HEK293 (cell line): ENCODE results near the gene VPS13D.

Experiments
- GLIS2 ChIP-seq: fragments of 450-650 bp; formaldehyde crosslinking; IDR thresholded peaks from 2 replicates; pipeline ENCODE4 v1.5.1; 2016; ENCODE audit warnings: missing biosample characterization, missing genetic modification characterization
- HOXD13 ChIP-seq: sonication (generic); formaldehyde crosslinking; IDR thresholded peaks from 2 replicates; pipeline ENCODE4 v1.8.0; 2022; ENCODE audit warnings: missing genetic modification reagents, borderline replicate concordance
- IKZF3 ChIP-seq: fragments of 450-650 bp; IDR thresholded peaks from 2 replicates; pipeline ENCODE4 v1.5.0; 2018; ENCODE audit warnings: missing biosample characterization, mild to moderate bottlenecking, missing genetic modification characterization, moderate library complexity
- KLF8 ChIP-seq: fragments of 450-650 bp; formaldehyde crosslinking; IDR thresholded peaks from 2 replicates; pipeline ENCODE4 v1.5.1; 2016; ENCODE audit warnings: missing biosample characterization, missing genetic modification characterization
- MZF1 ChIP-seq: fragments of 450-650 bp; formaldehyde crosslinking; IDR thresholded peaks from 2 replicates; pipeline ENCODE4 v1.5.1; 2017; ENCODE audit warnings: missing biosample characterization, missing genetic modification characterization, borderline replicate concordance
- SETDB1 ChIP-seq: IDR thresholded peaks from one replicate; pipeline ENCODE4 v1.6.1; 2017; ENCODE audit warnings: mild to moderate bottlenecking, low read length, moderate library complexity, mixed read lengths; ENCODE audit not compliant: insufficient read length
- WT1 ChIP-seq: fragments of 450-650 bp; formaldehyde crosslinking; IDR thresholded peaks from 2 replicates; pipeline ENCODE4 v1.5.1; 2016; ENCODE audit warnings: missing biosample characterization, missing genetic modification characterization
- ZBTB20 ChIP-seq: fragments of 450-650 bp; formaldehyde crosslinking; IDR thresholded peaks from 2 replicates; pipeline ENCODE4 v1.5.1; 2016; ENCODE audit warnings: missing biosample characterization, missing genetic modification characterization
- ZFHX2 ChIP-seq: fragments of 450-650 bp; formaldehyde crosslinking; conservative IDR thresholded peaks from 2 replicates; pipeline ENCODE4 v1.5.1; 2016; ENCODE audit warnings: missing biosample characterization, missing genetic modification characterization
- ZFP3 ChIP-seq: fragments of 450-650 bp; formaldehyde crosslinking; IDR thresholded peaks from 2 replicates; pipeline ENCODE4 v1.5.1; 2016; ENCODE audit warnings: low read depth, missing biosample characterization, missing genetic modification characterization
- ZNF121 ChIP-seq: fragments of 450-650 bp; formaldehyde crosslinking; IDR thresholded peaks from 2 replicates; pipeline ENCODE4 v1.5.1; 2016; ENCODE audit warnings: missing biosample characterization, missing genetic modification characterization
- ZNF138 ChIP-seq: fragments of 450-650 bp; formaldehyde crosslinking; IDR thresholded peaks from 2 replicates; pipeline ENCODE4 v1.5.1; 2016; ENCODE audit warnings: missing biosample characterization, missing genetic modification characterization, borderline replicate concordance
- ZNF175 ChIP-seq: fragments of 450-650 bp; formaldehyde crosslinking; IDR thresholded peaks from 2 replicates; pipeline ENCODE4 v1.5.1; 2016; ENCODE audit warnings: missing biosample characterization, missing genetic modification characterization
- ZNF23 ChIP-seq: fragments of 450-650 bp; formaldehyde crosslinking; IDR thresholded peaks from 2 replicates; pipeline ENCODE4 v1.5.1; 2016; ENCODE audit warnings: missing biosample characterization, missing genetic modification characterization, borderline replicate concordance
- ZNF341 ChIP-seq: fragments of 450-650 bp; formaldehyde crosslinking; IDR thresholded peaks from 2 replicates; pipeline ENCODE4; 2016; ENCODE audit warnings: low read depth, missing biosample characterization, missing genetic modification characterization
- ZNF404 ChIP-seq: fragments of 450-650 bp; formaldehyde crosslinking; IDR thresholded peaks from 2 replicates; pipeline ENCODE4 v1.5.1; 2017; ENCODE audit warnings: missing biosample characterization, missing genetic modification characterization
- ZNF48 ChIP-seq: fragments of 450-650 bp; formaldehyde crosslinking; IDR thresholded peaks from 2 replicates; pipeline ENCODE4 v1.5.1; 2016; ENCODE audit warnings: missing biosample characterization, missing genetic modification characterization
- ZNF544 ChIP-seq: fragments of 450-650 bp; formaldehyde crosslinking; IDR thresholded peaks from 2 replicates; pipeline ENCODE4 v1.5.0; 2017; ENCODE audit warnings: missing biosample characterization, missing genetic modification characterization
- ZNF555 ChIP-seq: fragments of 450-650 bp; formaldehyde crosslinking; conservative IDR thresholded peaks from 2 replicates; pipeline ENCODE4 v1.5.1; 2017; ENCODE audit warnings: missing biosample characterization, mild to moderate bottlenecking, missing genetic modification characterization, inconsistent platforms
- ZNF560 ChIP-seq: fragments of 450-650 bp; formaldehyde crosslinking; IDR thresholded peaks from 2 replicates; pipeline ENCODE4 v1.5.1; 2017; ENCODE audit warnings: missing biosample characterization, missing genetic modification characterization, borderline replicate concordance
- ZNF626 ChIP-seq: fragments of 450-650 bp; sonication (Bioruptor Pico); formaldehyde crosslinking; IDR thresholded peaks from 2 replicates; pipeline ENCODE4 v1.5.1; 2018; ENCODE audit warnings: missing biosample characterization, missing genetic modification characterization, inconsistent platforms
- ZNF776 ChIP-seq: fragments of 450-650 bp; formaldehyde crosslinking; IDR thresholded peaks from 2 replicates; pipeline ENCODE4 v1.5.0; 2017; ENCODE audit warnings: missing biosample characterization, missing genetic modification characterization, borderline replicate concordance
- ZSCAN16 ChIP-seq: fragments of 450-650 bp; formaldehyde crosslinking; IDR thresholded peaks from 2 replicates; pipeline ENCODE4 v1.5.1; 2016; ENCODE audit warnings: missing biosample characterization, missing genetic modification characterization
- ZSCAN30 ChIP-seq: fragments of 450-650 bp; IDR thresholded peaks from 2 replicates; pipeline ENCODE4 v1.5.1; 2018; ENCODE audit warnings: missing biosample characterization, mild to moderate bottlenecking, missing genetic modification characterization, moderate library complexity
- TF ChIP-seq, protein P1 (sequence below): fragments of 450-650 bp; formaldehyde crosslinking; IDR thresholded peaks from 2 replicates; pipeline ENCODE4 v1.5.1; 2016; ENCODE audit warnings: missing biosample characterization, missing genetic modification characterization, borderline replicate concordance
- TF ChIP-seq, protein P2 (sequence below): fragments of 450-650 bp; formaldehyde crosslinking; IDR thresholded peaks from 2 replicates; pipeline ENCODE4 v1.5.1; 2016; ENCODE audit warnings: missing biosample characterization, missing genetic modification characterization
- TF ChIP-seq, protein P3 (sequence below): fragments of 450-650 bp; formaldehyde crosslinking; IDR thresholded peaks from 2 replicates; pipeline ENCODE4 v1.5.1; 2017; ENCODE audit warnings: missing biosample characterization, missing genetic modification characterization
- TF ChIP-seq, protein P4 (sequence below): fragments of 450-650 bp; formaldehyde crosslinking; IDR thresholded peaks from 2 replicates; pipeline ENCODE4 v1.5.1; 2016; ENCODE audit warnings: missing biosample characterization, missing genetic modification characterization
- TF ChIP-seq, protein P5 (sequence below): fragments of 450-650 bp; formaldehyde crosslinking; IDR thresholded peaks from 2 replicates; pipeline ENCODE4 v1.5.1; 2016; ENCODE audit warnings: missing biosample characterization, missing genetic modification characterization
- TF ChIP-seq, protein P6 (sequence below): fragments of 450-650 bp; formaldehyde crosslinking; IDR thresholded peaks from 2 replicates; pipeline ENCODE4 v1.5.1; 2016; ENCODE audit warnings: missing biosample characterization, missing genetic modification characterization
- TF ChIP-seq, protein P7 (sequence below): fragments of 450-650 bp; formaldehyde crosslinking; IDR thresholded peaks from 2 replicates; pipeline ENCODE4 v1.5.1; 2017; ENCODE audit warnings: missing biosample characterization, missing genetic modification characterization

The VPS13D gene

DNA sequence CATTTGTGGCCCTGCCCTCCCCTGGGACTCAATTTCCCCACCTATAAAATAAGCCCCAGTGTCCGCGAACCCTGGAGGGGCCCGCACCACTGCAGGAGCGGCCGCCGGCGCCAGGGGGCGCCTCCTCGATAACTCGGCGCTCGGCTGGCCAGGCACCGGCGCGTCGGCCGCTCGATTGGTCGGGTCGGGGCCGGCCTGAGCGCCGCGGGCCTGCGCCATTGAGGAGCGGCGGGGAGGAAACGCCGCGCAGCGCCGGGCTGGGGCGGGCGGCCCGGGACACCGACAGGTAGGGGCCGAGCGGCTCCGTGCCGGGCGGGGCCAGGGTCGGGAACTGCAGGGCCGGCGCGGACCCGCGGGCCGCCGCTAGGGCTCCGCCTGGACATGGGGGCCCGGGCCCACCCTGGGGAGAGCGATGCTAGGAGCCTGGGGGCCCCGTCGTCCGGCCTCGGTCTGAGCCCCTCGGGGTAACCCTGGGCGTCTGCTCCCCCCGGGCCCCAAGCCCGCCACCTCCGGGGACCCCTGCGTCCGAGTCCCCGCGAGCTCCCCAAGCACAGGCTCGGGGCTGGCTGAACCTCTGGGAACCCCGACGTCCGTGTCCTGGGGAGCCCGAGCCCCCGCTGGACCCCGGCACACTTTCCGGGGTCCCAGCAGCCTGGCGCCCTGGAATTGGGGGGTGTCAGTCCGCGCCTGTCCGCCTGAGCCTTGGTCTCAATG is at the start of gene VPS13D (continued):
- TF ChIP-seq, protein P1, sequence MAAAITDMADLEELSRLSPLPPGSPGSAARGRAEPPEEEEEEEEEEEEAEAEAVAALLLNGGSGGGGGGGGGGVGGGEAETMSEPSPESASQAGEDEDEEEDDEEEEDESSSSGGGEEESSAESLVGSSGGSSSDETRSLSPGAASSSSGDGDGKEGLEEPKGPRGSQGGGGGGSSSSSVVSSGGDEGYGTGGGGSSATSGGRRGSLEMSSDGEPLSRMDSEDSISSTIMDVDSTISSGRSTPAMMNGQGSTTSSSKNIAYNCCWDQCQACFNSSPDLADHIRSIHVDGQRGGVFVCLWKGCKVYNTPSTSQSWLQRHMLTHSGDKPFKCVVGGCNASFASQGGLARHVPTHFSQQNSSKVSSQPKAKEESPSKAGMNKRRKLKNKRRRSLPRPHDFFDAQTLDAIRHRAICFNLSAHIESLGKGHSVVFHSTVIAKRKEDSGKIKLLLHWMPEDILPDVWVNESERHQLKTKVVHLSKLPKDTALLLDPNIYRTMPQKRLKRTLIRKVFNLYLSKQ (tag by site-specific recombination): no peak
- TF ChIP-seq MZF1: no peak
- TF ChIP-seq ZNF48 (tag by site-specific recombination): no peak
- no peak for TF ChIP-seq ZFHX2
- TF ChIP-seq ZNF121 (tag by site-specific recombination): no peak
- TF ChIP-seq KLF8 (tag by site-specific recombination): no peak
- no peak for TF ChIP-seq ZNF555 (tag by site-specific recombination)
- TF ChIP-seq, protein P2, sequence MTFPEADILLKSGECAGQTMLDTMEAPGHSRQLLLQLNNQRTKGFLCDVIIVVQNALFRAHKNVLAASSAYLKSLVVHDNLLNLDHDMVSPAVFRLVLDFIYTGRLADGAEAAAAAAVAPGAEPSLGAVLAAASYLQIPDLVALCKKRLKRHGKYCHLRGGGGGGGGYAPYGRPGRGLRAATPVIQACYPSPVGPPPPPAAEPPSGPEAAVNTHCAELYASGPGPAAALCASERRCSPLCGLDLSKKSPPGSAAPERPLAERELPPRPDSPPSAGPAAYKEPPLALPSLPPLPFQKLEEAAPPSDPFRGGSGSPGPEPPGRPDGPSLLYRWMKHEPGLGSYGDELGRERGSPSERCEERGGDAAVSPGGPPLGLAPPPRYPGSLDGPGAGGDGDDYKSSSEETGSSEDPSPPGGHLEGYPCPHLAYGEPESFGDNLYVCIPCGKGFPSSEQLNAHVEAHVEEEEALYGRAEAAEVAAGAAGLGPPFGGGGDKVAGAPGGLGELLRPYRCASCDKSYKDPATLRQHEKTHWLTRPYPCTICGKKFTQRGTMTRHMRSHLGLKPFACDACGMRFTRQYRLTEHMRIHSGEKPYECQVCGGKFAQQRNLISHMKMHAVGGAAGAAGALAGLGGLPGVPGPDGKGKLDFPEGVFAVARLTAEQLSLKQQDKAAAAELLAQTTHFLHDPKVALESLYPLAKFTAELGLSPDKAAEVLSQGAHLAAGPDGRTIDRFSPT (tag by site-specific recombination): no peak
- TF ChIP-seq, protein P3, sequence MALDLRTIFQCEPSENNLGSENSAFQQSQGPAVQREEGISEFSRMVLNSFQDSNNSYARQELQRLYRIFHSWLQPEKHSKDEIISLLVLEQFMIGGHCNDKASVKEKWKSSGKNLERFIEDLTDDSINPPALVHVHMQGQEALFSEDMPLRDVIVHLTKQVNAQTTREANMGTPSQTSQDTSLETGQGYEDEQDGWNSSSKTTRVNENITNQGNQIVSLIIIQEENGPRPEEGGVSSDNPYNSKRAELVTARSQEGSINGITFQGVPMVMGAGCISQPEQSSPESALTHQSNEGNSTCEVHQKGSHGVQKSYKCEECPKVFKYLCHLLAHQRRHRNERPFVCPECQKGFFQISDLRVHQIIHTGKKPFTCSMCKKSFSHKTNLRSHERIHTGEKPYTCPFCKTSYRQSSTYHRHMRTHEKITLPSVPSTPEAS: no peak
- TF ChIP-seq, protein P4, sequence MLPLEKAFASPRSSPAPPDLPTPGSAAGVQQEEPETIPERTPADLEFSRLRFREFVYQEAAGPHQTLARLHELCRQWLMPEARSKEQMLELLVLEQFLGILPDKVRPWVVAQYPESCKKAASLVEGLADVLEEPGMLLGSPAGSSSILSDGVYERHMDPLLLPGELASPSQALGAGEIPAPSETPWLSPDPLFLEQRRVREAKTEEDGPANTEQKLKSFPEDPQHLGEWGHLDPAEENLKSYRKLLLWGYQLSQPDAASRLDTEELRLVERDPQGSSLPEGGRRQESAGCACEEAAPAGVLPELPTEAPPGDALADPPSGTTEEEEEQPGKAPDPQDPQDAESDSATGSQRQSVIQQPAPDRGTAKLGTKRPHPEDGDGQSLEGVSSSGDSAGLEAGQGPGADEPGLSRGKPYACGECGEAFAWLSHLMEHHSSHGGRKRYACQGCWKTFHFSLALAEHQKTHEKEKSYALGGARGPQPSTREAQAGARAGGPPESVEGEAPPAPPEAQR (tag by site-specific recombination): no peak
- TF ChIP-seq ZNF776 (tag by site-specific recombination): no peak
- peak; percentile 57 for TF ChIP-seq IKZF3 (tag by site-specific recombination)
- no peak for TF ChIP-seq HOXD13 (CRISPR knock-in tag)
- TF ChIP-seq ZNF544 (tag by site-specific recombination): no peak
- TF ChIP-seq, protein P5, sequence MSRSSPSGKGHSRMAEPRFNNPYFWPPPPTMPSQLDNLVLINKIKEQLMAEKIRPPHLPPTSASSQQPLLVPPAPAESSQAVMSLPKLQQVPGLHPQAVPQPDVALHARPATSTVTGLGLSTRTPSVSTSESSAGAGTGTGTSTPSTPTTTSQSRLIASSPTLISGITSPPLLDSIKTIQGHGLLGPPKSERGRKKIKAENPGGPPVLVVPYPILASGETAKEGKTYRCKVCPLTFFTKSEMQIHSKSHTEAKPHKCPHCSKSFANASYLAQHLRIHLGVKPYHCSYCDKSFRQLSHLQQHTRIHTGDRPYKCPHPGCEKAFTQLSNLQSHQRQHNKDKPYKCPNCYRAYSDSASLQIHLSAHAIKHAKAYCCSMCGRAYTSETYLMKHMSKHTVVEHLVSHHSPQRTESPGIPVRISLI (tag by site-specific recombination): no peak
- no peak for TF ChIP-seq ZNF23 (tag by site-specific recombination)
- TF ChIP-seq, protein P6, sequence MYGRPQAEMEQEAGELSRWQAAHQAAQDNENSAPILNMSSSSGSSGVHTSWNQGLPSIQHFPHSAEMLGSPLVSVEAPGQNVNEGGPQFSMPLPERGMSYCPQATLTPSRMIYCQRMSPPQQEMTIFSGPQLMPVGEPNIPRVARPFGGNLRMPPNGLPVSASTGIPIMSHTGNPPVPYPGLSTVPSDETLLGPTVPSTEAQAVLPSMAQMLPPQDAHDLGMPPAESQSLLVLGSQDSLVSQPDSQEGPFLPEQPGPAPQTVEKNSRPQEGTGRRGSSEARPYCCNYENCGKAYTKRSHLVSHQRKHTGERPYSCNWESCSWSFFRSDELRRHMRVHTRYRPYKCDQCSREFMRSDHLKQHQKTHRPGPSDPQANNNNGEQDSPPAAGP (tag by site-specific recombination): 0 out of 2 replicates have a peak, but pooled peaks have one; percentile 16
- no peak for TF ChIP-seq ZSCAN16 (tag by site-specific recombination)
- no peak for TF ChIP-seq ZNF341 (tag by site-specific recombination)
- TF ChIP-seq ZNF138 (tag by site-specific recombination): no peak
- peak; percentile 73; the same call in 1 of the 2 replicates for TF ChIP-seq ZSCAN30
- TF ChIP-seq ZBTB20 (tag by site-specific recombination): peak; percentile 84
- TF ChIP-seq, protein P7, sequence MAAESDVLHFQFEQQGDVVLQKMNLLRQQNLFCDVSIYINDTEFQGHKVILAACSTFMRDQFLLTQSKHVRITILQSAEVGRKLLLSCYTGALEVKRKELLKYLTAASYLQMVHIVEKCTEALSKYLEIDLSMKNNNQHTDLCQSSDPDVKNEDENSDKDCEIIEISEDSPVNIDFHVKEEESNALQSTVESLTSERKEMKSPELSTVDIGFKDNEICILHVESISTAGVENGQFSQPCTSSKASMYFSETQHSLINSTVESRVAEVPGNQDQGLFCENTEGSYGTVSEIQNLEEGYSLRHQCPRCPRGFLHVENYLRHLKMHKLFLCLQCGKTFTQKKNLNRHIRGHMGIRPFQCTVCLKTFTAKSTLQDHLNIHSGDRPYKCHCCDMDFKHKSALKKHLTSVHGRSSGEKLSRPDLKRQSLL: no peak
- no peak for TF ChIP-seq ZFP3
- TF ChIP-seq ZNF404: no peak
- peak; percentile 11 for TF ChIP-seq GLIS2
- no peak for TF ChIP-seq WT1
- TF ChIP-seq SETDB1: no peak
- no peak for TF ChIP-seq ZNF626
- no peak for TF ChIP-seq ZNF175 (tag by site-specific recombination)
- TF ChIP-seq ZNF560 (tag by site-specific recombination): no peak
